ACHN (cell line): ENCODE data around the gene CHST1.

Experiments used
- DNase-seq: peaks from one replicate; pipeline ENCODE4 v3.0.0-alpha.2; 2015
- in situ Hi-C: cut with HindIII; loops from 2 replicates; pipeline ENCODE4 v1.10.0; 2017; ENCODE audit warnings: low sequenced_read_pairs, low pct_ligation_motif_present, low pct_unique_long_range_greater_than_20kb

The CHST1 gene

DNA sequence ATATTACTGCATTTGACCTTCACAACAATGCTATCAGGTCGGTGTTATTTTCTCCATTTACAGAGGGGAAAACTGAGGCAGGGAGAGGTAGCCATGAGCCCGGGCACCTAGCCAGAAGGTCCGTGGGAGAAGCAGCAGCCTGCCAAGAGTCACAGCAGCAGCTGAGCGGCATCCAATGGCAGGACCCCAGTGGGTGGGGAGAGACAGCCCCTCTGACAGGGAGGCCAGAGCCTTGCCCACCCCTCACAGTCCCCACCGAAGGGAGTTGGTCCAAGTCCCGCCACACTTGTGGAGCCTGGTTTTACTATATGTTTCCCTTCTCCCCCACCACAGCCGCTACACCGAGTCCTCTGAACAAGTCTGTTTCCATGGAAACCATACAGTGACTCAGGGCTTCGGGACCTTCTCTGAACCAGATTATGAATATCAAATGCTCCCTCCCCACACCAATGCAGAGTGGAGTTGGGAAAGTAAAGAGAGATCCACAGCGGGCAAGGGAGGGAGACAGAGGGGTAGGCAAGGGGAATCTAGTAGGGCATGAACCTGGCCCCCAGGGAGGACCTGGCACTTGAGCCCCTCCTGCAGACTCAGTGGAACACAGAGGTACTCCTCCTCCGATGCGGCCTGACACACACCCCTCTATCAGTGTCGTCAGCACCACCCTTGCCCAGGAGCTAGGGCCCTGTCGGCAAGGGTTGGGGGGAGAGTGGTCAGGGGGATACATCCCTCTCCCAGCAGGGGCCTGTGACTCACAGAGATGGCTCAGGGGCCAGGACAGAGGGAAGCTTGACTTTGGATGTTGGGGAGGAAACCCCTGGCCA is 2.5 kb downstream of the CHST1 start:
- in situ Hi-C loops = no loop called here
- peak; percentile 17 for DNase-seq

DNA sequence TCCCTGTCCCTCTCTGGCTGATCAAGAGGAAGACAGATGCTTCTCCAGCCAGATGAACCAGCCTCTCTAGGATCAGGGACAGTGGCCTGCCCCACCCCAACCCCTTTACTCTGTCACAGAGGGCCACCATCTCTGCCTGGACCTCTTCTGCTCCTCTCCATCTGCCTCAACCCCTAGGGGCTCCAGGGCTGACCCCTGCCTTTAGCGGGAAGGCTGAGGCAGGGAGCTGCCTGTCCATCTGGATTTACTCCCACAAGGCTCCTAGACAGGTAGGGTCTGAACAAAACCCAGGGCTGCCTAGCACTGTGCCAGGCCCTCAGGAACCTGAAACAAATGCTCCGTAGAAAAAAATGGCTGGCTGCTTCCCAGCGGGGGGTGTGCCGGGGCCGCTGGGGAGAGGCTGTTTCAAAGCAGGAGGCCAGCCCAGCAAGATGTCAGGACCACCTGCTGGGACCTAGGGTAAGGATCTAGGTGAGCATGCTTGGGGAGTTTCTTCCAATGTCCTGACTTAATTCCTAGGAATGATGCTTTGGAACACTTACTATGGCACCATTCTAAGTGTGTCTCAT is 3.2 kb downstream of the CHST1 start:
- DNase-seq = no peak
- in situ Hi-C loops = no loop called here

DNA sequence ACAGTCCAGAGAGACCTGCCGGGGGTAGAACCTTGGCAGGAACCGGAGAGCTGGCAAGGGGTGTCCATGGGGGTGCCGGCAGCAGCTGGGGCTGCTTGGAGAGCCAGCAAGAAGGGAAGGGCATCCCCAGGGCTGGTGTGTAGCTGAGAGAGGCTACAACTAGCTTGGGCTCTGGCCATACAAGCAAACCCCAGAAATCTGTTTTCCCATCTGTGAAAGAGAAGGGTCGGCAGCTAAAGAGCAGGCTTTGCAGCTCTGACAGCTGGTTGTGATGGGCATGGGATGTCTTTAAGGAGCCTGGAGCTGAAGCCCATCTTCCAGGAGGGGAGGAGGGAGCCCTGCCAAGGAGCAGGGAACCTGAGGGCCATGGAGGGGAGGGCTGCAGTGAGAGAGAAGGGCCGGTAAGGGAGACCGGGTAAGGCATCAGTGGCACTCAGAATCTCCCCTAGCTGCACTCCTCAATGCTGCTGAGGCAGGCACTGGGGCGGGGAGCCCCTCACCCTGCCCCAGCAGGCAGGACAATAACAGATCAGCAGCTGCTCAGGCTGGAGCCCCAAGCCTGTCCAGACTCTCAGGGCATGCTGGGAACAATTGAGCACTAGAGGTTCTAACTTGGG is 3.9 kb downstream of the CHST1 start:
- DNase-seq = no peak
- in situ Hi-C loops = no loop called here

GRCh38 chr11:45660729-45661438 is 4.5 kb downstream of the CHST1 start:
- in situ Hi-C loops = no loop called here
- DNase-seq = no peak

DNA sequence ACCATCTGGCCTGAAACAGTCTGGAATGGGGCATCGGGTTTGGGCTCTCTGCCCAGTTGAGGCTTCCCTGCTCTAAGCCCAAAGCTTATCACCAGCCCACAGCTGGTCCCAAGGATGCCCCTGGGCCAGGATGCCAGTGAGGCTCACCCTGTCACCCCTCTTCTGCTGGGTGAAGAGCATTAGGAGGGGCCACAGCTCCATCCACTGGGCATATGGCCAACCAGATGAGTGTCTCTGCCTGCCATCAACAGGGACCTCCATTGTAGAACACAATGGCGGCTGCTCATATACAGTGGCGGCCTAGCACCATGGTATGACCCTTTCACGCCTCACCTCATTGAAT is 5.6 kb downstream of the CHST1 start:
- DNase-seq = no peak
- in situ Hi-C loops = no loop called here

DNA sequence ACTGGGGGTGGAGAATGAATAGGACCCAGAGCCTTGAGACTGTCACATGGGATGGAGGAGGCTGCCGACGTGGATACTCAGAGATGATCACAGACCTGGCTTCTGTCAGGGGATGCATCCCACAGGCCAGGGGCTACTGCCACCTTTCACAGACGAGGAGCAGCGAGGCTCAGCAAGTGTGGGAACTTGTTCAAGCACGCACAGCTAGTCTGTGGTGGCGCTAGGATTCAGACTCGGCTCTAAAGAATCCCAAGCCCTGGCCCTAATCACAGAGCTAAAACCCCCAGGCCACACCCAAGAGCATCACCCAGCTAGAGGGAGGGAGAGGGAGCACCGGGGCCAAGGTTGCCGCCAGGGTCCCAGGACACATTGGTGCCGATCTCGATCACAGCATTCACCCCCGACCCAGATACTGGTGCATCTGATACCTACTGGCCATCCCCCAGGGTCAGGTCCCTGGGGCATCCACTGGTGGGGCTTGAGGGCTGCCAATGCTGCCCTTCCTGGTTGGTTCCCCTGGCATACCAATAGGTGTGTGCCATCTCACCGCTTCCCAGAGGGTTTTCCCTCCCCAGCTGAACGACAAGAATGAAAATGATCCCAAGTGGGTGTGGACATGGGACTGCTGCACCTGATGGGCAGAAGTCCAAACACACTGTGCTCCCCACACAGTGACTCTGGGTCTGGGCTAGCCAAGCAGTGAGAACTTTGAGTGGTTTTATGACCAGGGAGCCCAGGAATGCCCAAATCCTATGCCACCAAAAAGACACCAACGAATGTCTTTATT is 6.2 kb downstream of the CHST1 start:
- in situ Hi-C loops = no loop called here
- no peak for DNase-seq

GRCh38 chr11:45658292-45658991 is 7.0 kb downstream of the CHST1 start:
- in situ Hi-C loops = no loop called here
- no peak for DNase-seq

GRCh38 chr11:45657496-45658260 is 7.7 kb downstream of the CHST1 start:
- in situ Hi-C loops = no loop called here
- DNase-seq = no peak

DNA sequence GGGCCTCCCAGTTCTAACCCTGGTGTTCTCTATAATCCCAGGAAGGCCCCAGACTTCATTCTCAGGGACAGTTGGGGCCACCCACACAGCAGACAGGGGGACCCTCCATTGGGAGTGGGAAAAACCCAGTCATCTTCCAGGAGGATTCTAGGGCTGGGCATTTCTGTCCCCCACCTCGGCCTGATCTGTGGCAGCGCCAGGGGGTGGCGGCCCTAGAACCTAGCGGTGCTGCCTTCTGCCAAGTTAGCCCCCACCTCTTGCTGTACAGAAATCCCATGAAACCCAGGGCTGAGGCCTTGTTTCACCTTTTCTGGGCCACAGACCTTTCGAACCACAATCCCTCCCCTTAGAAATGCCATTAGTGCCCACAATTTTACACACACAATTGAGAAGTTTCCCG is 9.6 kb downstream of the CHST1 start:
- DNase-seq = no peak
- in situ Hi-C loops = no loop called here

- peak; percentile 56 for DNase-seq
- in situ Hi-C loops = no loop called here
Measured at GRCh38 chr11:45655347-45655756, 10.1 kb downstream of the CHST1 start.

GRCh38 chr11:45655012-45655283 is 10.5 kb downstream of the CHST1 start:
- DNase-seq = no peak
- in situ Hi-C loops = no loop called here

DNA sequence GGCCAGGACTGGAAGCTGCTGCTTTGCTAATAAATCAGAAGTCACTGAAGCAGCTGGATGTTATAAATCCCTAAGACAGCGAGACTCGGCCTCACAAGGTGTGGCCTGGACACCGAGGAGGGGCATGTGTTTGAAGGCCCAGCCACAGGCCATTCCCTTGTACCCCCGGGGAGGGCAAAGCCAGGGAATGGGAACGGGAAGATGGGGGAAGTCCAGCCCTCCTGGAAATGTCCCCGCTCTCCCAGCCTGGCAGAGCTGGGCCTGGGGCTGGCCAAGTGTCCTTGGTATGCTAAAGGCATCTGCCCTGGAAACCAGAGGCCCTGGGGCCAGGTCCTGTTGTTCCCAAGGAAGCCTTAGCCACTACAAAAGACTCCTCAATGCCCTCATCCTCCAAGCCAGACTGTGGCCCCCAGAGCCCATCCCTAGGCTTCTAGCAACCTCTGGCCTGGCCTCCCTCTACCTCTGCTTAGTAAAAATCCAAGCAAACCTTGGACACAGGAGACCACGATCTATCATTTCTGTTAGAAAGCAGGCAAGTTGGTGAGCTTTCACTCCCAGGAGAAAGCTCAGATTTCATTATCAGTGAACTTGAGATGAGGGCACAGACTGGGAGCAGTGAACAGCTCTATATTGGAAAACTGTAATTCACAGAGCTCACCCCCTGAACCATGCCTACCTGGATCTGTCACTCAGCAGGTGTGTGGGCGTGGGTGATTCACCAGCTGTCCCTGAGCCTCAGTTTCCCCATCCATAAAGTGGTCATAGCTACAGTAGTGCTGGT is 11.0 kb downstream of the CHST1 start:
- in situ Hi-C loops = no loop called here
- DNase-seq = no peak

- no peak for DNase-seq
- in situ Hi-C loops = no loop called here
Measured at GRCh38 chr11:45653277-45653676, 12.1 kb downstream of the CHST1 start.

GRCh38 chr11:45652781-45653180 is 12.6 kb downstream of the CHST1 start:
- no peak for DNase-seq

GRCh38 chr11:45651841-45652749 is 13.3 kb downstream of the CHST1 start:
- DNase-seq = no peak
- in situ Hi-C loops = no loop called here

More at GRCh38 chr11:45652781-45653180, 12.6 kb downstream of the CHST1 start:
- in situ Hi-C loops = no loop called here

- in situ Hi-C loops = no loop called here
Measured at GRCh38 chr11:45651156-45651555, 14.3 kb downstream of the CHST1 start.

More at GRCh38 chr11:45651156-45651555, 14.3 kb downstream of the CHST1 start:
- DNase-seq = no peak
